A549 (cell line): ENCODE measurements around the gene PTPRD. TPM values are rescaled to one million over a fixed set of nuclear protein-coding genes. Genes with fewer than 3 reads are reported as not detected.

Experiments used
- ATAC-seq, 2 experiments: fragments of 200-7000 bp in 1 of 2; fragments of >200 bp in 1 of 2; cut with Nextera tagmentation in 1 of 2; cut with Tn5 transposase in 1 of 2; 3 replicates each; pipeline versions ENCODE4 v1.8.0 to v1.9.1; 2018 to 2020; ENCODE audit warnings: mild to moderate bottlenecking in 1 of 2, moderate library complexity in 1 of 2
- CTCF ChIA-PET: fragments of 300-600 bp; sonication (Branson Sonifier 250); formaldehyde crosslinking; extraction: SDS; loops from one replicate; lab custom pipeline; 2021; ENCODE audit warnings: antibody characterized with exemption, inconsistent platforms; lab: Yijun Ruan, JAX
- POLR2A ChIA-PET: fragments of 350-600 bp; formaldehyde crosslinking; extraction: SDS; loops from one replicate; lab custom pipeline; 2021; ENCODE audit warnings: antibody characterized with exemption, inconsistent platforms; lab: Yijun Ruan, JAX
- DNase-seq, 2 experiments: peaks; one replicate each; pipeline versions ENCODE4 v3.0.0 to v3.0.0-alpha.2; 2011 to 2016; ENCODE audit warnings: low read depth in 1 of 2, low spot score in 1 of 2
- FAIRE-seq: peaks from 2 replicates; lab custom pipeline; 2011; peaks lifted over from hg19 to GRCh38; lab: Jason Lieb, UNC
- H3K27ac ChIP-seq, 2 experiments: fragments of >200 bp; sonication (Bioruptor Twin); formaldehyde crosslinking; 3 replicates each; pipeline ENCODE4 v1.5.1; 2016 to 2017
- H3K4me1 ChIP-seq: fragments of >200 bp; sonication (Bioruptor Twin); formaldehyde crosslinking; 3 replicates; pipeline ENCODE4 v1.6.1; 2016
- H3K4me2 ChIP-seq: fragments of >200 bp; sonication (Bioruptor Twin); formaldehyde crosslinking; 3 replicates; pipeline ENCODE4 v1.6.1; 2016
- H3K4me3 ChIP-seq: fragments of >200 bp; sonication (Bioruptor Twin); formaldehyde crosslinking; 3 replicates; pipeline ENCODE4 v1.5.1; 2016
- H3K9me3 ChIP-seq: fragments of >200 bp; sonication (Bioruptor Twin); formaldehyde crosslinking; 3 replicates; pipeline ENCODE4 v1.6.1; 2016
- CBX8 ChIP-seq: fragments of 200-600 bp; sonication (generic); IDR thresholded peaks from 2 replicates; pipeline ENCODE4 v1.6.1; 2016
- CHD2 ChIP-seq: fragments of 150-350 bp; IDR thresholded peaks from 2 replicates; pipeline ENCODE4 v1.6.1; 2014; ENCODE audit warnings: low read length; ENCODE audit not compliant: partially characterized antibody
- EHMT2 ChIP-seq: fragments of 200-600 bp; sonication (generic); IDR thresholded peaks from 2 replicates; pipeline ENCODE4 v1.6.1; 2016; ENCODE audit warnings: antibody characterized with exemption, low read depth, mild to moderate bottlenecking, moderate library complexity
- EP300 ChIP-seq, 2 experiments: fragments of >200 bp; sonication (Bioruptor Twin); formaldehyde crosslinking; IDR thresholded peaks; 2 replicates in 1 of 2; 3 replicates in 1 of 2; pipeline ENCODE4 v1.6.1; 2016 to 2017
- ESRRA ChIP-seq: fragments of 150-350 bp; IDR thresholded peaks from 2 replicates; pipeline ENCODE4 v1.6.1; 2014; ENCODE audit warnings: mild to moderate bottlenecking, low read length, borderline replicate concordance
- FOSB ChIP-seq: fragments of 250-450 bp; sonication (Bioruptor Pico); IDR thresholded peaks from 2 replicates; pipeline ENCODE4 v1.5.0; 2020; ENCODE audit warnings: mild to moderate bottlenecking, moderate library complexity
- FOXS1 ChIP-seq: fragments of 250-450 bp; sonication (Bioruptor Pico); IDR thresholded peaks from 2 replicates; pipeline ENCODE4 v1.5.0; 2020; ENCODE audit warnings: mild to moderate bottlenecking, moderate library complexity
- GATA3 ChIP-seq: IDR thresholded peaks from 2 replicates; pipeline ENCODE4 v1.6.1; 2012; ENCODE audit warnings: borderline replicate concordance
- HOXA7 ChIP-seq: fragments of 250-450 bp; sonication (Bioruptor Pico); IDR thresholded peaks from 2 replicates; pipeline ENCODE4 v1.5.0; 2020; ENCODE audit warnings: mild to moderate bottlenecking, moderate library complexity
- HOXB13 ChIP-seq: fragments of 250-450 bp; sonication (Bioruptor Pico); IDR thresholded peaks from 2 replicates; pipeline ENCODE4 v1.5.0; 2020; ENCODE audit warnings: low read depth, mild to moderate bottlenecking, moderate library complexity
- HOXB5 ChIP-seq: fragments of 250-450 bp; sonication (Bioruptor Pico); IDR thresholded peaks from 2 replicates; pipeline ENCODE4 v1.5.0; 2020; ENCODE audit warnings: mild to moderate bottlenecking, moderate library complexity
- JUN ChIP-seq, 2 experiments: fragments of >200 bp; sonication (Bioruptor Twin); formaldehyde crosslinking; IDR thresholded peaks; 2 replicates in 1 of 2; 3 replicates in 1 of 2; pipeline ENCODE4 v1.6.1; 2016 to 2017
- JUNB ChIP-seq: fragments of >200 bp; sonication (Bioruptor Twin); formaldehyde crosslinking; IDR thresholded peaks from 2 replicates; pipeline ENCODE4 v1.6.1; 2016
- MAZ ChIP-seq: fragments of 150-350 bp; IDR thresholded peaks from 2 replicates; pipeline ENCODE4 v1.6.1; 2014; ENCODE audit warnings: antibody characterized with exemption, low read depth, low read length, borderline replicate concordance
- MYC ChIP-seq: IDR thresholded peaks from 2 replicates; pipeline ENCODE4 v1.6.1; 2012; ENCODE audit warnings: mild to moderate bottlenecking, inconsistent platforms, low read length, improper control_type of control experiment, borderline replicate concordance
- NFE2L2 ChIP-seq: fragments of 150-350 bp; conservative IDR thresholded peaks from 2 replicates; pipeline ENCODE4 v1.6.1; 2014; ENCODE audit warnings: low read length
- NR3C1 ChIP-seq: fragments of >200 bp; sonication (Bioruptor Twin); formaldehyde crosslinking; IDR thresholded peaks from 3 replicates; pipeline ENCODE4 v1.6.1; 2017
- POLR2A ChIP-seq: IDR thresholded peaks from 2 replicates; pipeline ENCODE4 v1.6.1; 2012; ENCODE audit warnings: mild to moderate bottlenecking, low read length
- POLR2AphosphoS2 ChIP-seq: conservative IDR thresholded peaks from 2 replicates; pipeline ENCODE4 v1.6.1; 2012; ENCODE audit warnings: low read length, improper control_type of control experiment, inconsistent platforms
- RARB ChIP-seq: fragments of 250-450 bp; sonication (Bioruptor Pico); IDR thresholded peaks from 2 replicates; pipeline ENCODE4 v1.8.0; 2021; ENCODE audit warnings: mild to moderate bottlenecking, moderate library complexity
- RCOR1 ChIP-seq: fragments of 150-350 bp; IDR thresholded peaks from 2 replicates; pipeline ENCODE4 v1.6.1; 2014; ENCODE audit warnings: antibody characterized with exemption, low read length, low read depth
- RFX5 ChIP-seq: fragments of 450-650 bp; IDR thresholded peaks from 2 replicates; pipeline ENCODE4 v1.7.1; 2014; ENCODE audit warnings: antibody characterized with exemption, mild to moderate bottlenecking, moderate library complexity
- TFCP2L1 ChIP-seq: fragments of 250-450 bp; sonication (Bioruptor Pico); IDR thresholded peaks from 2 replicates; pipeline ENCODE4 v1.5.0; 2021; ENCODE audit warnings: mild to moderate bottlenecking
- ZC3H11A ChIP-seq: fragments of 450-650 bp; IDR thresholded peaks from 2 replicates; pipeline ENCODE4 v1.6.1; 2014; ENCODE audit warnings: antibody characterized with exemption, mild to moderate bottlenecking
- ZFP36 ChIP-seq: fragments of 450-650 bp; IDR thresholded peaks from 2 replicates; pipeline ENCODE4 v1.6.1; 2014; ENCODE audit warnings: borderline replicate concordance; ENCODE audit not compliant: partially characterized antibody
- ZSCAN20 ChIP-seq: fragments of 250-450 bp; sonication (Bioruptor Pico); IDR thresholded peaks from 2 replicates; pipeline ENCODE4 v1.8.0; 2022; ENCODE audit warnings: mild to moderate bottlenecking, moderate library complexity
- WGBS: methylation state at CpG from one replicate; pipeline ENCODE4 v1.1.6; 2017; ENCODE audit errors: missing lambda C conversion rate; 5-methylcytosine and 5-hydroxymethylcytosine counted together
- polyA plus RNA-seq, 4 experiments: library from polyadenylated mRNA; depleted of rRNA in 3 of 4; stranded (reverse); fragments of >200 nt; fragmentation: RNase III in 1 of 4; extraction: RNeasy Plus Mini Kit Qiagen cat#74134 plus additional on column Dnase treatment in 1 of 4; gene quantifications; 2 replicates in 3 of 4; 3 replicates in 1 of 4; pipeline ENCODE4 v1.2.3, GENCODE V29; 2011 to 2017
- TF ChIP-seq, protein P1 (sequence below): fragments of >200 bp; sonication (Bioruptor Twin); formaldehyde crosslinking; IDR thresholded peaks from 3 replicates; pipeline ENCODE4 v1.6.1; 2016
- TF ChIP-seq, protein P2 (sequence below): fragments of >200 bp; sonication (Bioruptor Twin); formaldehyde crosslinking; IDR thresholded peaks from 3 replicates; pipeline ENCODE4 v1.5.1; 2016

The PTPRD gene
- polyA plus RNA-seq, 2 of the 4 experiments (the other 2 are of a cell fraction): 0.39 to 1.3 TPM

DNA sequence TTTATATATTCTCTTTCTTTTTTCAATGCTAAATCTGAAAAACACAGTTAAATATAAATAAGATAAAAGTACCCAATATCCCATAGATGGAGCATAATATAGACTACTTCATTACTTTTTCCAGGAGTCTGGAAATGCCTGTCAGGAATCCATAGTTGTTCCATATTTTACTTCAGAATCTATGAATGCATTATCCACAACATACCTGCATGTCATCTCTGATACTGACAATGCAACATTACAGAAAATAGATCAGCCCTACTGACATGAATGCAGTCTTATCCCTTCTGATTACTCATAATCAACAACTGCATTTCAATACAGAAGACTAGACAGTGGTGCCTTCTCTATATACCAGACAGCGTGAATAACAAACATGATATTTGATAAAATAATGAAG lies 517.6 kb downstream of the PTPRD start:
- Histone ChIP-seq H3K9me3 (no peaks in the 10 kb centered on the region), H3K27ac (no peak overlapping the region), H3K4me3 (no peak overlapping the region), H3K4me1 (no peaks in the 10 kb centered on the region), H3K4me2 (no peak overlapping the region)
- no peak for ATAC-seq
- WGBS: 0% methylated on average over 1 of the region's 1 CpG
- FAIRE-seq: no peak
- ChIA-PET CTCF (no interaction called here), POLR2A (no interaction called here)
- no peak for TF ChIP-seq TFCP2L1
- no peak for TF ChIP-seq HOXA7 (CRISPR knock-in tag)
- TF ChIP-seq ZFP36: no peak
- no peak for DNase-seq

DNA sequence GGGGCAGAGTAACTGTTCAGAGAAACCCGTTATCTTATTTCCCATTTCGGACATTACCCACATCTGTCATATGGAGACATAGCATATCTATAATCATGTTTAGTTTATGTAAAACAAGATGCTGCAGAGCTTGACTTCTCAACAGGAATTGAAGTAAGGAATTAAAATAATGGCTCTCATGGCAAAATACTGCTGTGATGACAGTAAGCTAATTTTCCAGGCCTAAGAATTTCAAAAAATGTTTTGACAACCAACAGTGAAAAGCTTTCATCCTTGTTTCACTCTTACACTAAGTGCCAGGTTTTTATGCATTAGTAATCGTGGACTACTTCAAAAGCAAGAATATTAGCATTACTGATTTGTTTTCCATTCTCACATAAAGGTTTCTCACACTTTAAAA lies 518.2 kb downstream of the PTPRD start:
- H3K9me3 ChIP-seq: no peaks in the 10 kb centered on the region
- 0% methylated on average over 3 of the region's 3 CpGs for WGBS
- ChIA-PET CTCF (no interaction called here), POLR2A (no interaction called here)
- H3K4me2 ChIP-seq: no peak overlapping the region
- ATAC-seq (no peak), FAIRE-seq (no peak), DNase-seq (no peak)
- H3K4me1 ChIP-seq: no peaks in the 10 kb centered on the region
- H3K4me3 ChIP-seq: no peak overlapping the region
- TF ChIP-seq JUNB: no peak
- TF ChIP-seq RFX5: no peak
- TF ChIP-seq HOXA7 (CRISPR knock-in tag): no peak
- no peak for TF ChIP-seq FOSB (CRISPR knock-in tag)
- TF ChIP-seq ZFP36: no peak
- TF ChIP-seq ESRRA: no peak
- no peak for TF ChIP-seq CBX8
- no peak for TF ChIP-seq JUN (IDR thresholded peaks at IDR 0.05)
- TF ChIP-seq ZSCAN20 (CRISPR knock-in tag): no peak
- no peak for TF ChIP-seq NR3C1
- TF ChIP-seq POLR2AphosphoS2: no peak
- no peak for TF ChIP-seq HOXB13 (CRISPR knock-in tag)
- no peak overlapping the region for H3K27ac ChIP-seq

DNA sequence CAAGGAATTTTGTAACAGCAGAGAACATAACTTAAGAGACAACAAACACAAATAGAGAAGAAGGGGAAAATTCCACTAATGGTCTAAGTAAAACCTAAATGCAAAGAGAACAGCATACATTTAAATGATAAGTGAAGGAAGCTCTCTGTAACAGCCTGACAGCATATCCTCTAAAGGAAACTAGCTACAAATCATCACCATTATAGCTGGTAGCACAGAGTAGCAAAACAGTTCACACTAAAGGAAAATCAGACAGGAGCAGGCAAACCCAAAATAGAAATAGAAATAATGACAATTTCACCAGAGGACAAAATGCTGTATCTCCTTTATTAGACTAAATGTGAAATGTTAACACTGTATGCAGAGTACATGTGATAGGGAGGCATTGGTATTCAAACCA lies 532.8 kb downstream of the PTPRD start:
- no peak overlapping the region for H3K4me3 ChIP-seq
- no peaks in the 10 kb centered on the region for H3K4me1 ChIP-seq
- CTCF ChIA-PET: no interaction called here
- FAIRE-seq (no peak), DNase-seq (no peak), ATAC-seq (no peak)
- H3K4me2 ChIP-seq: no peak overlapping the region
- H3K9me3 ChIP-seq: no peaks in the 10 kb centered on the region
- POLR2A ChIA-PET: interaction anchor here (0.6 kb wide), 1 partner anchor 1903 kb away, joined by 4 read pairs; no protein-coding TSS in a partner anchor
- no peak overlapping the region for H3K27ac ChIP-seq
- TF ChIP-seq, protein P1, sequence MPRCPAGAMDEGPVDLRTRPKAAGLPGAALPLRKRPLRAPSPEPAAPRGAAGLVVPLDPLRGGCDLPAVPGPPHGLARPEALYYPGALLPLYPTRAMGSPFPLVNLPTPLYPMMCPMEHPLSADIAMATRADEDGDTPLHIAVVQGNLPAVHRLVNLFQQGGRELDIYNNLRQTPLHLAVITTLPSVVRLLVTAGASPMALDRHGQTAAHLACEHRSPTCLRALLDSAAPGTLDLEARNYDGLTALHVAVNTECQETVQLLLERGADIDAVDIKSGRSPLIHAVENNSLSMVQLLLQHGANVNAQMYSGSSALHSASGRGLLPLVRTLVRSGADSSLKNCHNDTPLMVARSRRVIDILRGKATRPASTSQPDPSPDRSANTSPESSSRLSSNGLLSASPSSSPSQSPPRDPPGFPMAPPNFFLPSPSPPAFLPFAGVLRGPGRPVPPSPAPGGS: no peak
- TF ChIP-seq, protein P2, sequence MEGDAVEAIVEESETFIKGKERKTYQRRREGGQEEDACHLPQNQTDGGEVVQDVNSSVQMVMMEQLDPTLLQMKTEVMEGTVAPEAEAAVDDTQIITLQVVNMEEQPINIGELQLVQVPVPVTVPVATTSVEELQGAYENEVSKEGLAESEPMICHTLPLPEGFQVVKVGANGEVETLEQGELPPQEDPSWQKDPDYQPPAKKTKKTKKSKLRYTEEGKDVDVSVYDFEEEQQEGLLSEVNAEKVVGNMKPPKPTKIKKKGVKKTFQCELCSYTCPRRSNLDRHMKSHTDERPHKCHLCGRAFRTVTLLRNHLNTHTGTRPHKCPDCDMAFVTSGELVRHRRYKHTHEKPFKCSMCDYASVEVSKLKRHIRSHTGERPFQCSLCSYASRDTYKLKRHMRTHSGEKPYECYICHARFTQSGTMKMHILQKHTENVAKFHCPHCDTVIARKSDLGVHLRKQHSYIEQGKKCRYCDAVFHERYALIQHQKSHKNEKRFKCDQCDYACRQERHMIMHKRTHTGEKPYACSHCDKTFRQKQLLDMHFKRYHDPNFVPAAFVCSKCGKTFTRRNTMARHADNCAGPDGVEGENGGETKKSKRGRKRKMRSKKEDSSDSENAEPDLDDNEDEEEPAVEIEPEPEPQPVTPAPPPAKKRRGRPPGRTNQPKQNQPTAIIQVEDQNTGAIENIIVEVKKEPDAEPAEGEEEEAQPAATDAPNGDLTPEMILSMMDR: no peak
- TF ChIP-seq NFE2L2 (no peak), NR3C1 (no peak), RCOR1 (no peak), HOXB5 (CRISPR knock-in tag) (no peak), FOXS1 (CRISPR knock-in tag) (no peak), ZC3H11A (no peak), MYC (no peak), CHD2 (no peak), GATA3 (no peak), EHMT2 (no peak), ZFP36 (no peak), ESRRA (no peak), POLR2A (no peak), EP300 (IDR thresholded peaks at IDR 0.05) (no peak), MAZ (no peak), RARB (no peak)
